Lower leg skin (tissue), 3 donors: ENCODE measurements around the gene CCDC136.

Source experiments
- CTCF ChIP-seq, 3 donors: fragments of 450-650 bp; IDR thresholded peaks; one replicate each; pipeline ENCODE4 v1.5.1; 2016; ENCODE audit warnings: antibody characterized with exemption in 3 of 3, mild to moderate bottlenecking in 3 of 3, moderate library complexity in 2 of 3
- POLR2A ChIP-seq, 2 donors: fragments of 450-650 bp; IDR thresholded peaks; one replicate each; pipeline ENCODE4 v1.6.1; 2016 to 2017; ENCODE audit warnings: antibody characterized with exemption in 2 of 2, mild to moderate bottlenecking in 1 of 2, moderate library complexity in 1 of 2

GRCh38 chr7:128844777-128845311 is 53.1 kb downstream of the CCDC136 start:
- TF ChIP-seq CTCF (IDR thresholded peaks at IDR 0.05): no peak
- no peak for TF ChIP-seq POLR2A (IDR thresholded peaks at IDR 0.05)
